Cardiac muscle cell (in vitro differentiated cells and primary cell): ENCODE measurements around the gene KCNJ9. TPM values are rescaled to one million over a fixed set of nuclear protein-coding genes. Genes with fewer than 3 reads are reported as not detected.

Source experiments
- DNase-seq, 2 donors: peaks; one replicate each; pipeline versions ENCODE4 v3.0.0 to v3.0.0-alpha.2; 2010 to 2017; ENCODE audit warnings: low read depth in 1 of 2, low spot score in 1 of 2
- H3K27ac ChIP-seq: fragments of 200-600 bp; sonication (generic); 2 replicates; pipeline ENCODE4 v1.5.1; 2016
- H3K27me3 ChIP-seq: fragments of 200-600 bp; sonication (generic); 2 replicates; pipeline ENCODE4 v1.6.0; 2016; ENCODE audit warnings: control low read depth
- H3K36me3 ChIP-seq: fragments of 200-600 bp; sonication (generic); 2 replicates; pipeline ENCODE4 v1.5.1; 2016; ENCODE audit warnings: control low read depth
- H3K4me1 ChIP-seq: fragments of 200-600 bp; sonication (generic); 2 replicates; pipeline ENCODE4 v1.8.1; 2017; ENCODE audit warnings: low read depth, mild to moderate bottlenecking, mixed run types
- H3K4me3 ChIP-seq: fragments of 200-600 bp; sonication (generic); 2 replicates; pipeline ENCODE4 v1.5.1; 2016; ENCODE audit warnings: mild to moderate bottlenecking
- H3K9me3 ChIP-seq: fragments of 200-600 bp; sonication (generic); 2 replicates; pipeline ENCODE4 v1.5.1; 2017; ENCODE audit warnings: low read depth, mild to moderate bottlenecking, control low read depth
- polyA plus RNA-seq: library from polyadenylated mRNA; unstranded; fragments of >200 nt; fragmentation: Nextera tagmentation; extraction: Ambion mirVana; gene quantifications from 2 replicates; pipeline ENCODE4 v1.2.1, GENCODE V29; 2016
- total RNA-seq: library from RNA; depleted of rRNA; stranded (reverse); fragments of >200 nt; gene quantifications from 2 replicates; pipeline ENCODE4 v1.2.3, GENCODE V29; 2016
- TF ChIP-seq, protein P1 (sequence below): IDR thresholded peaks from 2 replicates; pipeline ENCODE4 v1.5.1; 2012; ENCODE audit warnings: low read depth, mild to moderate bottlenecking, low read length

KCNJ9 gene
- total and polyA plus RNA-seq, 2 experiments from 2014 or later = 0.03 to 0.09 TPM

DNA sequence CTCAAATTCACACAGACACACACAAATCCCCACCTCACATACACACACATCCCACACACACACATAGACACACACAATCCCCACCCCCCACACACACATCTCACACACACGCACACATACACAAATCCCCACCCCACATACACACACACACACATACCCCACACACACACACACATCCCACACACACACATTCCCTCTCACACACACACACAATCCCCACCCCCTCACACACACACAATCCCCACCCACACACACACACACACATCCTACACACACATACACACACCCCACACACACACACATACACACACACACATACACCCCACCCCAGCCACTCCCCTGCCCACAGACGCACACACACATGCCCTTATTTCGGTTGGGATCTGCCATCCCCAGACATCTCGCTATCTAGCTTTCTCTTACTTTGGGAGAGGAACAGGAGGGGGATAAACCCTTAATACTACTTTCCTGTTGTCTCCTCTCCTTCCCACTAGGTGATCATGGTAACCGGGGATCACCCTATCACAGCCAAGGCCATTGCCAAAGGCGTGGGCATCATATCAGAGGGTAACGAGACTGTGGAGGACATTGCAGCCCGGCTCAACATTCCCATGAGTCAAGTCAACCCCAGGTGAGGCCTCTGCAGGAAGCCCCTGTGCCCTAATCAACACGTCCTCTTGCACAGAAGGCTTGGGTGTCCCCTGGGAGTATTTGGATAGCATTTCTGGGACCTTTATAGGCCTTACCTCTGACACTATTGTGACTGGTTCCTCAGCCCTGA lies 52.8 kb downstream of the KCNJ9 start:
- Histone ChIP-seq H3K9me3 (no peaks in the 10 kb centered on the region), H3K4me1 (no peaks in the 10 kb centered on the region), H3K27me3 (no peaks in the 10 kb centered on the region), H3K36me3 (peaks cover 7% of the 10 kb centered on the region), H3K4me3 (no peak overlapping the region), H3K27ac (no peak overlapping the region)
- DNase-seq = no peak
- TF ChIP-seq, protein P1, sequence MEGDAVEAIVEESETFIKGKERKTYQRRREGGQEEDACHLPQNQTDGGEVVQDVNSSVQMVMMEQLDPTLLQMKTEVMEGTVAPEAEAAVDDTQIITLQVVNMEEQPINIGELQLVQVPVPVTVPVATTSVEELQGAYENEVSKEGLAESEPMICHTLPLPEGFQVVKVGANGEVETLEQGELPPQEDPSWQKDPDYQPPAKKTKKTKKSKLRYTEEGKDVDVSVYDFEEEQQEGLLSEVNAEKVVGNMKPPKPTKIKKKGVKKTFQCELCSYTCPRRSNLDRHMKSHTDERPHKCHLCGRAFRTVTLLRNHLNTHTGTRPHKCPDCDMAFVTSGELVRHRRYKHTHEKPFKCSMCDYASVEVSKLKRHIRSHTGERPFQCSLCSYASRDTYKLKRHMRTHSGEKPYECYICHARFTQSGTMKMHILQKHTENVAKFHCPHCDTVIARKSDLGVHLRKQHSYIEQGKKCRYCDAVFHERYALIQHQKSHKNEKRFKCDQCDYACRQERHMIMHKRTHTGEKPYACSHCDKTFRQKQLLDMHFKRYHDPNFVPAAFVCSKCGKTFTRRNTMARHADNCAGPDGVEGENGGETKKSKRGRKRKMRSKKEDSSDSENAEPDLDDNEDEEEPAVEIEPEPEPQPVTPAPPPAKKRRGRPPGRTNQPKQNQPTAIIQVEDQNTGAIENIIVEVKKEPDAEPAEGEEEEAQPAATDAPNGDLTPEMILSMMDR = no peak

GRCh38 chr1:160134791-160135572 lies 53.6 kb downstream of the KCNJ9 start:
- DNase-seq = no peak
- no peaks in the 10 kb centered on the region for H3K27me3 ChIP-seq
- H3K4me3 ChIP-seq = no peak overlapping the region
- H3K36me3 ChIP-seq = peaks cover 7% of the 10 kb centered on the region
- H3K4me1 ChIP-seq = no peaks in the 10 kb centered on the region
- TF ChIP-seq, protein P1 = no peak
- no peaks in the 10 kb centered on the region for H3K9me3 ChIP-seq
- no peak overlapping the region for H3K27ac ChIP-seq

DNA sequence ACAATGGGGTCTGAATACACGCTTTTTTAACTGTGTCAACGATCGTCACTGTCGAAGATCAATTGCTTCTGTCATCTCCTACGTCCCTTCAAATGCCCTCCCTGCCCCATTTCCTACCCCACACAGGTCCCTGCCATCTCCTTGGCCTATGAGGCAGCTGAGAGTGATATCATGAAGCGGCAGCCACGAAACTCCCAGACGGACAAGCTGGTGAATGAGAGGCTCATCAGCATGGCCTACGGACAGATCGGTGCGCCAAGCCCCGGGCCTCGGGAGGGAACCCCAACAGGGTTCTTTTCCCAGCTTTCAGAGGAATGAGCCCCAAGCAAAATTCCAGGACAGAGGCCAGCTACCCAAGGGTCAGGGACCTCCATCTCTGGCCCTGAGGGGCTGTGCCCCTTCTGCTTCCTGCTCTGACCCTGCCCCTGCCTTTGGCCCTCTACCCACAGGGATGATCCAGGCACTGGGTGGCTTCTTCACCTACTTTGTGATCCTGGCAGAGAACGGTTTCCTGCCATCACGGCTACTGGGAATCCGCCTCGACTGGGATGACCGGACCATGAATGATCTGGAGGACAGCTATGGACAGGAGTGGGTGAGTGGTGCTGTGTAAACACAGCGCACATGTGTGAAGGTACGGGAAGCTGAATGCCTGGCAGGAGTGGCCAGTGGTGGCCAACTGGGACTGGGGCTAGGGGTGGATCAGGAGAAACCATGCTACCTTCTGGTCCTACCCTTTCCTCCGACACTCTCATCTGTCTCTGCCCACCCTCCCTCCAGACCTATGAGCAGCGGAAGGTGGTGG lies 55.0 kb downstream of the KCNJ9 start:
- H3K4me3 ChIP-seq = no peak overlapping the region
- no peak overlapping the region for H3K27ac ChIP-seq
- no peaks in the 10 kb centered on the region for H3K9me3 ChIP-seq
- H3K27me3 ChIP-seq = no peaks in the 10 kb centered on the region
- H3K4me1 ChIP-seq = no peaks in the 10 kb centered on the region
- DNase-seq = no peak
- H3K36me3 ChIP-seq = no peaks in the 10 kb centered on the region
- TF ChIP-seq, protein P1 = no peak

DNA sequence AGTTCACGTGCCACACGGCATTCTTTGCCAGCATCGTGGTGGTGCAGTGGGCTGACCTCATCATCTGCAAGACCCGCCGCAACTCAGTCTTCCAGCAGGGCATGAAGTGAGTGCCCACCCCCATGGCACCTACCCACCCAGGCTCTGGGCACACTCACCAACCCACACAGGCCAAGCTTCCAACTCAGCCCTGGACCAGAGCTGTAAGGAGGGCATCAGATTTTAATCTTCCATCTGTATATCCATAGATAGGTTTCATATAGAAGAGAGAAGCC lies 55.5 kb downstream of the KCNJ9 start:
- Histone ChIP-seq H3K36me3 (no peaks in the 10 kb centered on the region), H3K27ac (no peak overlapping the region), H3K4me1 (no peaks in the 10 kb centered on the region), H3K9me3 (no peaks in the 10 kb centered on the region), H3K27me3 (no peaks in the 10 kb centered on the region), H3K4me3 (no peak overlapping the region)
- TF ChIP-seq, protein P1 = no peak
- no peak for DNase-seq

- H3K36me3 ChIP-seq = no peaks in the 10 kb centered on the region
- no peak overlapping the region for H3K4me3 ChIP-seq
- H3K27me3 ChIP-seq = no peaks in the 10 kb centered on the region
- TF ChIP-seq, protein P1 = no peak
- no peaks in the 10 kb centered on the region for H3K4me1 ChIP-seq
- no peak for DNase-seq
- no peaks in the 10 kb centered on the region for H3K9me3 ChIP-seq
- H3K27ac ChIP-seq = no peak overlapping the region
Observed at GRCh38 chr1:160137216-160137862, 56.0 kb downstream of the KCNJ9 start.
